HG03460 (cell line): ENCODE results near the gene DCP2.

ENCODE experiments used
- ATAC-seq: cut with Tn5 transposase; IDR thresholded peaks from one replicate; pipeline ENCODE4 v1.9.1; 2021; ENCODE audit not compliant: unreplicated experiment

Gene DCP2

DNA sequence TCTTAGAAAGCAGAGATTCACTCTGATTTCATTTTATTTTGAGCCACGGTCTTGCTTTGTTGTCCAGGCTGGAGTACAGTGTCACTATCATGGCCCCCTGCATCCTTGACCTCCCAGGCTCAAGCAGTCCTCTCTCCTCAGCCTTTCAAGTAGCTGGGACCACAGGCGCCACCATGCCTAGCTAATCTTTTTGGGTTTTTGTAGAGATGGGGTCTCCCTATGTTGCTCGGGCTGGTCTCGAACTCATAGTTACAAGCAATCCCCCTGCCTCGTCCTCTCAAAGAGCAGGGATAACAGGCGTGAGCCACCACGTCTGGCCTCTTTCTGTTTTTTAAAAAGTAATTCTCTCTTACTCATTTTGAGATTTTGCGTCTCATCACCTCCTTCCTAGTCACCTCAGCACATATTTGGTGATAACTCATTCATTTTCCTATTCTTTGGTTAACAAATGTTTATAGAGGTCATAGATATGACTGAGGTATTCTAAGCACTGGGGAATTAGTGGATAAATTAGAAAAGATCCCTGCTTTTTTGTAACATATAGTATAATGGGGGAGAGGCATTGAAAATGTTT, 10.8 kb upstream of the DCP2 start:
- ATAC-seq: no peak

GRCh38 chr5:112967520-112968083, 9.0 kb upstream of the DCP2 start:
- no peak for ATAC-seq

DNA sequence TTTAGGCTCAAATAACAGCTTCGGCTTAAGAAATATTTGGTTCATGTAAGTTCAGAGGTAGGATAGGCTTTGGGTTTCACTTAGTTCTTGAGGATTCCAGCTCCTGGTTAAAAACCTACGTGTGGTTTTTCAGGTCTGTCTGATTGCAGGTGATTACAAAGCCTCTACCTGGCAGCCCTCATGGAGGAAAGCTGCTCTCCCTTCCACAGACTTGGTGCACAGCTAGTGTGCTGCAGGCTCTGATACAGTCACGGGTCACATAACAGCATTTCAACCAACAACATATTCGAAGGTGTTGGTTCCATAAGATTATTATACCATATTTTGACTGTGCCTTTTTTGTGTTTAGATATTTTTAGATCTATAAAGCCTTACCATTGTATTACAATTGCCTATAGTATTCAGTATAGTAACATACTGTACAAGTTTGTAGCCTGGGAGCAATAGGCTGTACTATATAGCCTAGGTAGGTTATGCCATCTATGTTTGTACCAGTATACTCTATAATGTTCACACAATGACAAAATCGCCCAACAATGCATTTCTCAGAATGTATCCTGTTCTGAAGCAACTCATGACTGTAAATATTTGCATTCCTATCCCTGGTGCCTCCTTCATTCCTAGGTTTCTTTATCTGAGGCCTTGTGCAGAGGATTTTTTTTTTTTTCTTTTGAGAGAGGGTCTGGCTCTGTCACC, 8.0 kb upstream of the DCP2 start:
- ATAC-seq: no peak

- ATAC-seq: no peak
Measured at GRCh38 chr5:112971276-112971675, 5.3 kb upstream of the DCP2 start.

DNA sequence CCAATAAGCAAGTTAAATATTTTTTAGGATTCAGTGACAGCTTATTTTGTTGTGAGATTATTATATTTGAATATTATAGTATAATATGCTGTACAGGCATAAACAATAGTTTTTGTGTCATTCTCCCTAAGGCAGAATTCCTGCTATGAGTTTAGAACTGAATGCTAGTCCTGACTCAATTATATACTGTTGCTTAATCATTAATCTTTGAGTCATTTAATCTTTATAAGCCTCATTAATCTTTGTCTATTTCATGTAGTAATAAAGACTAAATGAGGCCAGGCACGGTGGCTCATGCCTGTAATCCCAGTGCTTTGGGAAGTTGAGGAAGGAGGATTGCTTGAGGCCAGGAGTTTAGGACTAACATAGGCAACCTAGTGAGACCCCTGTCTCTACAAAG, 3.6 kb upstream of the DCP2 start:
- ATAC-seq: no peak

DNA sequence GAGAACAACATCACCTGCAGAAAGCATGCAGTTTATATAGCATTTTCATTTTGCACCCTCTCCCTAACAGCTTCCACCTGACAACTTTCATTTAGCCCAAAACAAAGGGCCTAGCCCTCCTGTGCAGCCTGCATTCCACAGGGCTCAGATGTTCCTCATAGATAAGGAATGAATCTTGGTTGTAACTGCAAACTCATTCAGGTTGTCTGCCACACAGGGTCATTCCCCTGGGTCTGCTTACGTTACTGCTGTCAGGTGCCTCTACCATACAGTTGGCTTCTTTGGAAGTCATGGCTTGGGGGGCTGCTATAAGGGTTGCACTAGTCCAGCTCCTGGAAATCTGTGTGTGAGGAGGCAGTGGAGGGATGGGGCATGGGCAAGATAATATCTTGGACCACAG, 2.7 kb upstream of the DCP2 start:
- no peak for ATAC-seq

- no peak for ATAC-seq
Measured at GRCh38 chr5:112974901-112975300, 1.7 kb upstream of the DCP2 start.

- ATAC-seq: peak; percentile 18
Measured at GRCh38 chr5:112975721-112976431, 722 bp upstream of the DCP2 start.

- ATAC-seq: no peak
Measured at GRCh38 chr5:112977440-112977861, 853 bp downstream of the DCP2 start.

- ATAC-seq: no peak
Measured at GRCh38 chr5:112978836-112979235, 2.2 kb downstream of the DCP2 start.

DNA sequence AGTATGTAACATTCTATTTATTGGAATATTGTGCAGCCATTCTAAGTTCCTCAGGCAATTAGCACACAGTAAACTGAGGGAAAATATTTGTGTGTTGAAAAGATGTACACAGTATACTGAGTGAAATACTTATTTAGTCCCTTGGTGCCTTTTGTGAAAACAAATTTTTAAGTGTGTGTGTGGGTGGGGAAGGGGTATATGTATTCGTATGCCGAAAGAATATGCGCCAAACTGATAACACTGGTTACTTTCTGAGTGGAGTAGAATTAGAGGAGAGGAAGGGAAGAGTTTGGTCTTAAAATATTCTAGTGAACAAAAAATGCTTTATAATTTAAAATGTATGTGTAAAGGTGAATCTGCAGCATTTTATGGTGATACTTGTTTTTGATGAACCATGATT, 3.1 kb downstream of the DCP2 start:
- no peak for ATAC-seq

GRCh38 chr5:112983363-112983762, 6.8 kb downstream of the DCP2 start:
- no peak for ATAC-seq

DNA sequence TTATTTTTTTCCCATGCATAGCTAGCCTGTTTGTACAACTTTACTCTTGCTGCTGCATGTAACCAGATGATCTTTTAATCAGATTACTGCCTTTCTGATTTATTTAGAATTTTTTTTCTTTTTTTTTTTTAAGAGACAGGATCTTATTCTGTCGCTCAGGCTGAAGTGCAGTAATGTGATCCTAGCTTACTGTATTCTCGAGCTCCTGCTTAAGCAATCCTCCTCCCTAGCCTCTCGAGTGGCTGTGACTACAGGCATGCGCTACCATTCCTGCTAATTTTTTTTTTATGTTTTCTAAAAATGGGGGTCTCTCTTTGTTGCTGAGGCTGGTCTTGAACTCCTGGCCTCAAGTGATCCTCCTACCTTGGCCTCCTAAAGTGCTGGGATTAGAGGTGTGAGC, 9.6 kb downstream of the DCP2 start:
- ATAC-seq: no peak

DNA sequence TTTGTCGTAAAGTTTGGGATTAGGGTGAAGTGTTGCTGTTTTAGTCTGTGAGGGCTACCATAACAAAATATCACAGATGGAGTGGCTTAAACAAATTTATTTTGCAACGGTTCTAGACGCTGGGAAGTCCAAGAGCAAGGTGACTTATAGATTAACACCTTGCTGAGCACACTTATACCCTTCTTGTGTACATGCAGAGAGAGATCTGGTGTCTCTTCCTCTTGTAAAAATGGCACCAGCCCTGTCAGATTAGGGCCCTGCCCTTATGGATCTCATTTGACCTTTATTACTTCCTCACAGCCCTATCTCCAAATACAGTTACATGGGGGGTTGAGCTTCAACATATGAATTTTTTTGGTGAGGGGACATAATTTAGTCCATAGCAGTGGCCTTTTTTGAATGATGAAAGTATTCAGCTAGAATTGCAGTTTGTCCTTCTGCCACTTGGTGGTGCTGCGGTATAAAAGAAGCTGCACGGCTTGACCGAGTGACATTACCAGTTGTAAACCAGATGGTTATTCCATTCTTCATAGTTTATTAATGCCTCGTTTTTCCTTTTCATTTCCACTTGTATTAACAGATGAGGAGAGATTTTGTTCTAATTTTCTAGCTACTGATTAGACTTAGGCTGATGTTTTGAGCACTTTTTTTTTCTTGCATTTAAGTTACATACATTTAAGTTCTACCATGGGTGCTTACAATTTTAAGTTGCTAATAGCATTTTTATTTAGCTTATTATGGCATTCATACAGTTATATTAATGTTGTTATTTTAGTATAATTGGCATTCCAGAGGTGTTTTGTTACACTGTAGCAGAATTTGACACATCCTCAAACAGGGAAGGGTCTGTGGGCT, 19.4 kb downstream of the DCP2 start:
- ATAC-seq: peak; percentile 87

- no peak for ATAC-seq
Measured at GRCh38 chr5:112996830-112997374, 20.3 kb downstream of the DCP2 start.

DNA sequence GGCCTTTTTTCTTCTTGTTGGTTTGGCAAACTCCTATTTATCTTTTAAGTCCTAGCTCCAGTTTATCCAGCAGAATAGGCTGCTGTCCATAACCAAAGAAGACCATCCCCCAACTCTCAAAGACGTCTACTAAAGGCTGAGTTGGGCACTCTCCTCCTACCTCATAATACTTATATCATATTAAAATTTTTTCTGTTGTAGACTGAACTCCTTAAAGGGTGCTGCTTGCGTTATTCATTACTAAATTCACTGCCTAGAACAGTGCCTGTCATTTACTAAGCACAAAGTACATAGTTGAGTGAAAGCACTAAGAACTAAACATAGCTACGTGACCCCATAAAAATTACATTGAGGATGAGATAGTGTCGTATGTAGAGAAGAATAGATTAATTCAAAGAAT, 21.7 kb downstream of the DCP2 start:
- ATAC-seq: no peak

DNA sequence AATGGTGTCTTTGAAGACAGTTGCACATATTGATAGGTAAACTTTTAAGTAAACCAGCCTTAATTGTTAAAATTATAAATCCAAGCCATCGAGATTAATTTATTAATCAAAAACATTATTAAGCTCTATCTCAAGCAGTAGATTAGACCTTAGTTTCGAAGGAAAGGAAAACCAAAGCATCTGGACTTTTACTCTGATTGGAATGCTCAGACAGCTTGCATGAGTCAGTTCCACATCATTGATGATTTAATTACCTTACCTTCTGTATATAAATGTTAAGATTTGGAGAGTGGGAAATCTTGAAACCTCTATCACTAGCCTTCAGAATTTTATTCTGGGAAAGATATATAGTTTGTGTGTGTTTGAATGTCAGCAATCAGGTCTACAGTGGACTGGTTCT, 23.9 kb downstream of the DCP2 start:
- no peak for ATAC-seq

GRCh38 chr5:113002423-113002822, 25.8 kb downstream of the DCP2 start:
- no peak for ATAC-seq

GRCh38 chr5:113003763-113004162, 27.2 kb downstream of the DCP2 start:
- no peak for ATAC-seq

DNA sequence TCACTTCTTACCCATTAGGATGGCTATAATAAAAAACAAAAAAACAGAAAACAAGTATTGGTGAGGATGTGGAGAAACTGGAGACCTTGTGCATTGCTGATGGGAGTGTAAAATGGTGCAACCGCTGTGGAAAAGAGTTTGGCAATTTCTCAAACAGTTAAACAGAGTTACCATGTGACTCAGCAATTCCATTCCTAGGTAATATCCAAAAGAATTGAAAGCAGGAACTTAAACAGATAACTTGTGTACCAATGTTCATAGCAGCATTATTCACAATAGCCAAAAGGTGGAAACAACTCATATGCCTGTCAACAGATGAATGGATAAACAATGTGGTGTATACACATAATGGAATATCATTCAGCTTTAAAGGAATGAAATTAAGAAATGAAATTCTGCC, 28.9 kb downstream of the DCP2 start:
- no peak for ATAC-seq
